ENCODE data around the gene ZDHHC8.

The ZDHHC8 gene

DNA sequence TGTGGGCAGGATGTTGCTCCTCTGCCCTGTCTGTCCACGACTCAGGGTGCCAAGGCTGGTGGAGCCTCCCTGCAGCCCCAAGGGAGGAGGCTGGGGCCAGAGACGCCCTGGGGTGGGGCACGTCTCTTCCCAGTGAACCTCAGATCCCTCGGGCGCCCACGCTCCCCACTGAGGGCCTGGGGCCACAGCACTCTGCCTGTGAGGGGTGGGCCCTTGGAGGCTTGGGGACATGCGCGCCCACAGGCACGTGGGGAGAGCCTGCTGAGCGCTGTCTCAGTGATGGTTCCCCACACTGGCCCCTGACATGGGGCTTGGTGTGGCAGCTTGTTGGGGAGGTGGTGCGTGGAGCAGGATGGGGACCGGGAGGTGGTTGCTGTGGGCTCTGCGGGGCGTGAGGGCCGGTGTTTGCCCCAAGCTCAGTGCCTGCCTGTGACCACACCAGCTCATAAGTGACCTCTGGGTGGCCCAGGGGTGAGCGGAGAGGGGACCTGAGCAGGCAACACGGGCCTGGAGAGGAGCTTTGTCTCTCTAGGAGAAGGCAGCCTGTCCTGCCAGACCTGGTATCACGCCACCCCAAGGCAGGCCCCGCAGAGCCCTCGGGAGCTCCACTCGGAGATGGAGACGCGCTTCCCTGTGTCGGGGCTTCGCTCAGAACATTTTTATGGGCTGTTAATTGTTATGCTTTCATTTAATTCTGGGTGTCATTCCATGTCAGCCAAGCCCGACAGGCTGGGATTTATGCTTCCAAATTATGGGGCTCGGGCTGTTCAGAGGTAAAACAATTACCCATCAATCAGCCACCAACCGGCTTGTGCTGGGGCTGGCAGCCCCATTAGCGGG lies 46.7 kb downstream of the ZDHHC8 start:
- H3K4me1 Mint-ChIP-seq, result no peaks in the 10 kb centered on the region
- DNase-seq (ENCODE audit: low spot score in 2 of 2), result no peak
- no peak for ATAC-seq
- H3K36me3 Mint-ChIP-seq, result no peaks in the 10 kb centered on the region
- no peak overlapping the region for H3K4me3 Mint-ChIP-seq
- H3K9me3 Mint-ChIP-seq, result no peaks in the 10 kb centered on the region
- H3K27ac Mint-ChIP-seq, result no peak overlapping the region

DNA sequence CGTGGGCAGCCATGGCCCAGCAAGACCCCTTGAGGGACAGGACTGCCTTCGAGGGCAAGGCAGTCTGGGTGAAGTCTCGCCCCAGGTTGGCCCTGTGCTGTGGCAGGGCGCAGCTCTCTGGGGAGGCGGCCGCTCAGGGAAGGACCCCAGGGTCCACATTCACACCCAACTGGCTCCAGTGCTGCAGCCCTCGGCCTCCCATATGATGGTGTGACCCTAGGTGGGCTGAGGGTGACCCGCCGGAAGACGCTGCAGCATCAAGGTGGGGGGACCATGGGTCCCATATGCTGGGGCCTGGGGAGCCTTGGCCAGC lies 47.3 kb downstream of the ZDHHC8 start:
- Mint-ChIP-seq H3K9me3 (no peaks in the 10 kb centered on the region), H3K27ac (no peak overlapping the region), H3K4me3 (no peak overlapping the region), H3K4me1 (no peaks in the 10 kb centered on the region), H3K36me3 (no peaks in the 10 kb centered on the region)
- no peak for ATAC-seq
- DNase-seq (ENCODE audit: low spot score in 2 of 2), result no peak

DNA sequence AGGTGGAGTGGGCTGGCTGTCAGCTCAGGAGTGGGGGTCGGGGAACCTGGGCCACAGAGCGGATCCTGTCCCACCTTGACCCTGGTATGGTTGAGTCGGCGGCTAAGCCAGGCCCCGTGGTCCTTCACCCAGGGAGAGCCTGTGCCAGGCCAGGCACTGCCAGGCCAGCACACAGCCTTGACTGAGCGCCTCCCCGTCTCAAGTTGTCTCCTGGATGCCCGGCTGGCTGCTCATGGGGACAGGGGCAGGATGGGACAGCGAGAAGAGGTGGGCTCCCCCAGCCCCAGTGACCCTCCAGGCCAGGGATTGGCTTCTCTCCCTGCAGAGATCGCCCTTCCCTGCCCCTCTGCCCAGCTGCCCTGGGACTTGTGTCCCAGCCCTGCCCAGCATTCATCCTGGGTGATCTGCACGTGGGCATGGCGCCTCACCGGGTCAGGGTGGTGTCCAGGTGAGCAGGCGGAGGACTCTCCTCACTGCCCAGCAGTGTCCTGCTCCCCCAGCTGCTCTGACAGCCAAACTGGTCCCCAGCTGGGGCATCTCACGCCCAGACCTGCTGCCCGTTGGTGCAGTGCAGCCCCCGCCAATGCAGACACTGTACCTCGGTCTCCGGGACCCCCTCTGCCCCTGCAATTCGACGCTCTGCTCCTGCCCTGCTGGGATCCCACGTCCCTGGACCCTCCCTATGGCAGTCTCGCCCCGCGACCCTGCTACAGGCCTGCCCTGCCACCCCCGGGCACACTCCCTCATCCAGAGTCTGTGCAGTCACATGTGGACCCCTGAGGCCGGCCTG lies 48.0 kb downstream of the ZDHHC8 start:
- Mint-ChIP-seq H3K4me1 (no peaks in the 10 kb centered on the region), H3K9me3 (no peaks in the 10 kb centered on the region), H3K4me3 (no peak overlapping the region), H3K36me3 (no peaks in the 10 kb centered on the region), H3K27ac (no peak overlapping the region)
- DNase-seq (ENCODE audit: low spot score in 2 of 2), result no peak
- ATAC-seq, result no peak

DNA sequence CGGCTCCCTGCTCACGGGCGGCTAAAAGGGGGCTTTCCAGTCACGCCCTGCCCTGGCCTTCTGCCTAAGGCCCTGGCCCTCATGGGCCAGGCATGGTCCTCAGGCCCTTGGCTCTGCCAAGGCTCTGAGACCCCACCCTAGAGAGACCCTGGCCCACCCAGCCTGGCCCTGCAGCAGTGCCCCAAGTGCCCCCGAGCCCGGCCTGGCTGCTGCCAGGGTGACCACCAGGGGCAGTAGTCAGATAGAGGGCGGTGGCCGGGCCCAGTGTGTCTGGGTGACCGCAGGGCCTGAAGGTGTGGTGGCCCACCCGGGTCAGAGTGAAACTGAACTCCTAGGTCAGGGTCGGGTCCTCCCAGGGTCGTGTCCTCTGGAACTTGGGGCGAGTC lies 48.6 kb downstream of the ZDHHC8 start:
- H3K4me3 Mint-ChIP-seq, result no peak overlapping the region
- no peaks in the 10 kb centered on the region for H3K4me1 Mint-ChIP-seq
- ATAC-seq (peak; percentile 29), DNase-seq (ENCODE audit: low spot score in 2 of 2) (no peak)
- no peaks in the 10 kb centered on the region for H3K36me3 Mint-ChIP-seq
- H3K9me3 Mint-ChIP-seq, result no peaks in the 10 kb centered on the region
- H3K27ac Mint-ChIP-seq, result no peak overlapping the region

DNA sequence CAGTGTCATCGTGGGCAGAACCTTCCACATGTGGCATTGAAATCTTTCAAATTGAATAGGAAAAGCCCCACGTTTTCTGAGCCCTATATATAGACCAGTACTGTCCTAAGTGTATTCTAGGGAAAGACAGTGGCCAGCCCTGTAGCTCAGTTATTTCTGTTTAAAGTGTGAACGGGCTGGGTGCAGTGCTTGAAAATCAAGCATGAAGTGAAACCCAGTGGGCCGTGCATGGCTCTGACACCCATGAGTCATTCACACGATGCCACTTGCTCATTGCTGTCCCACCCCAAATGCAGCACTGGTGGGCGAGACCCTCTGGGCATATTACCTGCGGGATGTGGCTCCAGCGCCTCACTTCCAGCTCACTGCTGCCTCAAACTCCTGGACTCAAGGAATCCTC lies 49.0 kb downstream of the ZDHHC8 start:
- H3K4me1 Mint-ChIP-seq, result no peaks in the 10 kb centered on the region
- H3K9me3 Mint-ChIP-seq, result no peaks in the 10 kb centered on the region
- no peak overlapping the region for H3K27ac Mint-ChIP-seq
- H3K36me3 Mint-ChIP-seq, result no peaks in the 10 kb centered on the region
- H3K4me3 Mint-ChIP-seq, result no peak overlapping the region
- peak; percentile 20 for ATAC-seq
- no peak for DNase-seq (ENCODE audit: low spot score in 2 of 2)

DNA sequence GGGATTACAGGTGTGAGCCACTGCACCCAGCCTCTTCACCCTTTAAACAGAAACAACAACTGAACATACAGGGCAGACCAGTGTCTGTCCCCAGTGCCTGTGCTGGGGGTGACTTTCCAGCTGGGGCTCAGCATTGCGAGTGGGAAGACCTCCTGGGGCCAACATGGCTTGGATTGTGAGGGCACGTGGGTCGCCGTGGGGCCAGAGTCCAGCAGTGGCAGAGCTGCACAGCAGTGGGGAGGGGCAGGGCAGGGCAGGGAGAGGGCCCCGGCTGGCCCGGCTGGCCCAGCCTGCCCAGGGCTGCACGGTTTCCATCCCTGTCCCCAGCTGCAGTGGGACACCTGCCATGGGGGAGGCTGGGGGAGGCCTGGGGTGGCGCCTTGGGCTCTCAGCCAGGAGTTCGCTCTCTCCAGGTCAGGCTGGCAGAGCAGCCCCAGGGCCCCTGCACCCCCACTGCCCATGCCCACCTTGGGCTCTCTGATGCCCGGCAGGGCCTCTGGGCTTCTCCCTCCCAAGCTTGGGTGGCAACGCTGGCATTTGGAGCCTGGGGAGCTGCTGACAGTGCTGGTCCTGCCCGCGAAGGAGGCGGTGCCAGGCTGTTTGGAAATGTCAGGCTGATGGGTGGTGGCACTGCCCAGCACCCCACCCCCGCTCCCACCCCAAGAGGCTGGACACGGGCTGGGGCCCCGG lies 49.7 kb downstream of the ZDHHC8 start:
- H3K4me3 Mint-ChIP-seq, result no peak overlapping the region
- no peaks in the 10 kb centered on the region for H3K9me3 Mint-ChIP-seq
- H3K36me3 Mint-ChIP-seq, result no peaks in the 10 kb centered on the region
- H3K27ac Mint-ChIP-seq, result no peak overlapping the region
- ATAC-seq, result no peak
- no peaks in the 10 kb centered on the region for H3K4me1 Mint-ChIP-seq
- DNase-seq (ENCODE audit: low spot score in 2 of 2), result no peak

DNA sequence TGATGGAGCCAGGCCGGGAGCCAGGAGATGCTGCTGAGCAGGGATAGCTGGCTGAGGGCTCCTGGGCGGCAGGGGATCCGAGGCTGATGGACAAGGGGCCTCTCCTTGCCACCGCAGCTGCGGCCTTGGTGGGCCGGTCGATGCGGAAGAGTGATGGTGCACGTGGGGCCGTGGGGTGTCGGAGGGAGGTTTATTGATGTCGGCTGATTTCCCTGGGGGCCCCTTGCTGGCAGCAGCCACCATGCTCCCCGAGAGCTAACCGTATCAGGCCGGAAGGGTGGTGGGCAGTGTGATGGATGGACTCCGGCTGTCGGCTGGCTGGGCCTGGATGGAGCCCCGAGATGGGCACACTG lies 50.3 kb downstream of the ZDHHC8 start:
- no peaks in the 10 kb centered on the region for H3K9me3 Mint-ChIP-seq

DNA sequence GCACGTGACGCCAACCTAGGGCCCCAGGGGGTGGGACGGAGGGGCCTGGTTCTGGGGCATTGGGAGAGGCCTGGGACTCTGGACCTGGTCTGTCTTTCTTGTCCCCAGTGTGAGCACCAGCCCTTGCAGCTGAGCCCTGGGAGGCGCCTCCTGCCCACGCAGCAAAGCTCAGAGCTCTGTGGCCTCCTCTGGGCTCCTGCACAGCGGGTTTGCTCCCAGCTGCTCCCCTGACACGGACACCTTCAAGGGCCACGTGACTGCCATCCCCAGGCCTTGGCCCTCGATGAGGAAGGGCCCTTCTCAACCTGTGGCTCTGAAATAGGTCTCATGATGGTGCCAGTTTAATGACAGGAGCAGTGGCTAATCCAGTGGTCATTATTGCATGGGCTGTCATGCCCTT lies 50.8 kb downstream of the ZDHHC8 start:
- H3K36me3 Mint-ChIP-seq, result no peaks in the 10 kb centered on the region
- no peak overlapping the region for H3K27ac Mint-ChIP-seq
- no peaks in the 10 kb centered on the region for H3K4me1 Mint-ChIP-seq
- no peak for ATAC-seq
- no peak overlapping the region for H3K4me3 Mint-ChIP-seq
- DNase-seq (ENCODE audit: low spot score in 2 of 2), result no peak
- no peaks in the 10 kb centered on the region for H3K9me3 Mint-ChIP-seq

More for the DNA sequence above, 50.3 kb downstream of the ZDHHC8 start:
- H3K4me1 Mint-ChIP-seq, result no peaks in the 10 kb centered on the region
- DNase-seq (ENCODE audit: low spot score in 2 of 2) (no peak), ATAC-seq (no peak)
- no peak overlapping the region for H3K27ac Mint-ChIP-seq
- no peak overlapping the region for H3K4me3 Mint-ChIP-seq
- no peaks in the 10 kb centered on the region for H3K36me3 Mint-ChIP-seq

DNA sequence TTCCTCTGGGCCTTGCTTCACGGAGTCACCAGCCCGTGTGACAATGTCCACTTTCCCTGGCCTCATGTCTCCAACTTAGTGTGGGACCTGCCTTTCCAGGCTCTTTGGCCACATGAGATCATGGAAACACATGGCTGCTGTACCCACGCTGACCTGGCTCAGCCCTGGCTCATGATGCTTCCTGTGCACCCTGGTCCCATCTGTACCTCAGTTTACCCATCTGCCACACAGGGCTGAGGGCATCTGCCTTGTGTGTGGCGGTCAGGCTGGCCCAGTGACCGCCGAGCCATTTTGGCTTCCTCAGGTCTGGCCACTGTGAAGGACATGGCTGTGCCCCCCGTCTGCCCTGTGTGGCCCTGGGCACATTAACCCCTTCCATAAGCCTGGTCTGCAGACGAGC lies 51.5 kb downstream of the ZDHHC8 start:
- Mint-ChIP-seq H3K27ac (no peak overlapping the region), H3K36me3 (no peaks in the 10 kb centered on the region), H3K9me3 (no peaks in the 10 kb centered on the region), H3K4me3 (no peak overlapping the region), H3K4me1 (no peaks in the 10 kb centered on the region)
- ATAC-seq, result no peak
- DNase-seq (ENCODE audit: low spot score in 2 of 2), result no peak

DNA sequence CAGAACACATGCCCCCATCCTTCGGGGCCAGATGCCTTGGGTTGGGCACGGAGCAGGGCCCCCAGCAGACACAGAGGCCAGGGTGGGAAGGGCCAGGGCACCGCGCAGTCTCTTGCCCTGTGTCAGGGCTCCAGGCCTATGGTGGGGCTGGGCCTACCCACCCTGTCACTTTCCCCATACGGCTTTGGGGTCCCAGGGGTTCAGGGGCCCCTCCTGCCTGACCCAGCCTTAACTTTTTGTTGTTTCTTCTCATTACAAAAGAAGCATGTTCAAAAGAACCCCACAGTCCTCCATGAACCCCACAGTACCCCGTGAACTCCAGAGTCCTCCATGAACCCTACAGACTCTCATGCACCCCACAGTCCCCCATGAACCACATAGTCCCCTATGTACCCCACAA lies 52.2 kb downstream of the ZDHHC8 start:
- Mint-ChIP-seq H3K27ac (no peak overlapping the region), H3K9me3 (no peaks in the 10 kb centered on the region), H3K4me1 (no peaks in the 10 kb centered on the region), H3K4me3 (no peak overlapping the region), H3K36me3 (no peaks in the 10 kb centered on the region)
- no peak for DNase-seq (ENCODE audit: low spot score in 2 of 2)
- ATAC-seq, result no peak

DNA sequence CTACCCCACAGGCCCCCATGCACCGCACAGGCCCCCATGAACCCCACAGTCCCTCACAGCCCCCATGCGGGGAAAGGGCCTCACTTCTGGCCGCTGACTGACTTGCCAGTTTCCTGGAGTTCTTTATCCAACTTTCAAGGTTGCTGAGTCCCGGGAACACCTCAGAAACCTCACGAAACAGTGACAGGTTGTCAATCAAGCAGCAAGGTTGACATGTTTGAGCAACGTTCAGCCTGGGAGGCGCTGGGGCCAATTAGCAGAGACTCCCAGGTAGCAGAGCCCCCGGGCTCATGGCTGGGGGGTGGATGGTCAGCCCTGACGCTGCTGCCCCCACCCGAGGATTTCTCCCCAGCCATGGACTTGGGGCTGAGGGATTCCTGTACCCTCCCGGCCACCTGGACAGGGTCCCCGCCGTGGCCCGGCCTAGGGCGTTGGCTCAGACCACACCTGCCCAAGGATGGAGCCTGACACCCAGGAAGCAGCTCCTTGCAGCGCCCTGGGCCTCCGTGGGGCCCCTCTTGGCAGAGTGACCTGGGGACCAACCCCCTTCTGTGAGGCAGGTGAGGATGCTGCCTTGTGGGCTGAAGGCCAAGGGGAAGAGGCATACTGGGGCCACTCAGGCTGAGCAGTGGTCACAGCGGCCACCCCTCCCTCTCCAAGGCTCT lies 53.0 kb downstream of the ZDHHC8 start:
- ATAC-seq, result no peak

DNA sequence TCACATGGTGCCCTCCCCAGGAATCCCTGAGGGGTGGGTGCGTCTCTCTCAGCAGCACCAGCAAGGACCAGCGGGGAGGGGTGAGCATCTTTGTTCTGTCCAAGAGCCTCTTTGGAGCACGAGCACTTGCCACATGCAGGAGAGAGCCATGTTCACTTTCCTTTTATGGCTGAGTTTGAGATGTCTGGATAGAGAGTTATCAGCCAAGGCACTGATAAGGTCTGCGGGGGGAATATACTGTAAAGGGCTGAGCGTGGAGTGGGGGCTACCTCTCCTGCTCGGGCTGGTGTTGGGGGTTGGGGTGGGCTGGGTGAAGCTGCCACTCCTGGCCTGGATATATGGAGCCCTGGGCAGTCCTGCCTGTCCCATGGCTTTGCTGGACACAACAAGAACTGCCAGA lies 54.1 kb downstream of the ZDHHC8 start:
- DNase-seq (ENCODE audit: low spot score in 2 of 2) (no peak), ATAC-seq (no peak)
- Mint-ChIP-seq H3K27ac (no peak overlapping the region), H3K4me1 (peaks cover 8% of the 10 kb centered on the region), H3K4me3 (no peak overlapping the region), H3K36me3 (no peaks in the 10 kb centered on the region), H3K9me3 (no peaks in the 10 kb centered on the region)

More for the DNA sequence above, 53.0 kb downstream of the ZDHHC8 start:
- DNase-seq (ENCODE audit: low spot score in 2 of 2), result no peak
- H3K36me3 Mint-ChIP-seq, result no peaks in the 10 kb centered on the region
- H3K4me3 Mint-ChIP-seq, result no peak overlapping the region
- H3K9me3 Mint-ChIP-seq, result no peaks in the 10 kb centered on the region
- peaks cover 2% of the 10 kb centered on the region for H3K4me1 Mint-ChIP-seq
- H3K27ac Mint-ChIP-seq, result peak overlapping the region; percentile 48

DNA sequence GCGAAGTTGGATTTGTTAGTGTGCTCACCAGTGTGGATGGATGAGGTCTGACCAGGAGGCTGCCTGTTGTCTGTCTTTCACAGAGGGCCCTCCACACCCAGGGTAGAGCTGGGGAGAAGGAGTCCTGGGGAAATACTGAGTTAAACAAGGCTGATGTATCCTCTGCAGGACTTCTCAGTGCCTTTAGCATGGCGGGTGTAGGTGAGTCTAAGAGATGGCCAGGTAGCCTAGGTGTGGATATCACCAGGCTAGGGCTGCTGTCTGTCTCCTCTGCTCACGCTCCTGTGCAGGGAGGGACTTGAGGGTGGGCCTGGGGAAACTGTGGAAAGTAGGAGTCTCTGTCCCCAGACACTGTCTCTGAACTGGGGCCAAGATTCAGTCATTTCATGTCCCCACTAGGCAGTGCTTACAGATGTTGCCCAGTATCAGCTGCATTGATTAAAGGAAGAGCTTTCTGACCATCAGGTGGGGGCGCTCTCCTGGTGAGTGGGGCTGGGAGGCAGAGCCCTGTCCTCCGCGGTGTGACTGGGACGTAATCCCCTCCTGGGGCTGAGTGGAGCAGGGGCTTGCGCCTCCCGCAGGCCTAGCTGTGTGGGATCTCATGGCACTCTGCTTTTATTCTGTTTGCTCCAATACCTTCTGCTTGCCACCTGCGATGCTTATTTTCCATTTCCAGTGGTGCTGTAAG lies 54.7 kb downstream of the ZDHHC8 start:
- no peak for ATAC-seq
- Mint-ChIP-seq H3K9me3 (no peaks in the 10 kb centered on the region), H3K4me1 (peaks cover 8% of the 10 kb centered on the region), H3K4me3 (no peak overlapping the region), H3K27ac (no peak overlapping the region), H3K36me3 (no peaks in the 10 kb centered on the region)
- no peak for DNase-seq (ENCODE audit: low spot score in 2 of 2)

DNA sequence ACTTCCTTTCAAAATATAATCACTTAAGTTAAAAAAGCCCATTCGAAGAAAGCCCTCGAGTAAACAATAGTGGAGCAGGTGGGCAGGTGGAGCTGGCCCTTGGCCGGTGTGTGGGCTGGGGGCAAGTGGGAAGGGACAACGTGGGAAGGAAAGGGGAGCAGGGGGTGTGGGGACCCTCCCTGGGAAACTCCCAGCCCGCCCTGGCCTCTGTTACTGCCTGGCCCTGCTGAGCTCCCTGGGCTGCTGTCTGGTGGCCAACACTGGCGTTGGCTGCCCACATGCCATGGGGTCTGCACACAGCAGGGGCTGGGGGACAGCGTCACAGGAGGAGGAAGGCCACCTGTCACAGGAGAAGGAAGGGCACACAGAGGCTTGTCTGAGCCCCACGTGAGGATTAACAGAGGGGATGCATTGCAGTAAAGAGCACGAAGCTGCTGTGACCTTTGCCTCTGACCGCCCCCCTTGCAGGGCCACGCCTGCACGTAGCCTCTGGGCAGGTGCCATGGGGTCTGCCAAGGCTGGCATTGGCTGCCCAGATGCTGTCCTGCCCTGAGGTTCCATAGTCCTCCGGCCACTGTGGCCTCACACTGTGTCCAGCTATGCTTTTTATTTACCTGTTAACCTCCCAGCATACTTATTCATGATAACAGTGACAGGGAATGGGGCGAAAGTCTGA lies 55.4 kb downstream of the ZDHHC8 start:
- no peak for ATAC-seq
- H3K9me3 Mint-ChIP-seq, result no peaks in the 10 kb centered on the region
- H3K27ac Mint-ChIP-seq, result no peak overlapping the region

More for the DNA sequence above, 55.4 kb downstream of the ZDHHC8 start:
- DNase-seq (ENCODE audit: low spot score in 2 of 2), result no peak
- no peaks in the 10 kb centered on the region for H3K36me3 Mint-ChIP-seq
- H3K4me3 Mint-ChIP-seq, result no peak overlapping the region
- peaks cover 8% of the 10 kb centered on the region for H3K4me1 Mint-ChIP-seq
